HuH-7 (cell line): Measurements from ENCODE around the gene TOX3.

Source experiments
- DNase-seq: peaks from one replicate; pipeline ENCODE4 v3.0.0; 2011; ENCODE audit warnings: low spot score

Gene TOX3

DNA sequence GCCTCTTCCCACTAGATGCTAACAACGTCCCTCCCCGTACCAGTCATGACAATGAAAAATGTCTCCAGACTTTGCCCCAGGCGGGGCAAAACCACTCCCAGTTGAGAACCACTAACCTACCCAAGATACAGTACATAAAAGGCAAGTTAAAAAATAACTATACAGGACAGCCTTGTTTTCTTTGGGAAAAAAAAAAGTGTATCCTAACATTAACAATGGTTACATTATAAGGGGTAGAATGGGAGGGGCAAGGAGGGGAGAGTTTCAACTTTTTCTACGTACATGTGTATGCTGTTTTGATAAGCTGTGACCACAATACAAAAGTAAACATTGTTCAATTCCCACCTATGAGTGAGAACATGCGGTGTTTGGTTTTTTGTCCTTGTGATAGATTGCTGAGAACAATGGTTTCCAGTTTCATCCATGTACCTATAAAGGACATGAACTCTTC, 94.9 kb downstream of the TOX3 start:
- DNase-seq = peak; percentile 9

DNA sequence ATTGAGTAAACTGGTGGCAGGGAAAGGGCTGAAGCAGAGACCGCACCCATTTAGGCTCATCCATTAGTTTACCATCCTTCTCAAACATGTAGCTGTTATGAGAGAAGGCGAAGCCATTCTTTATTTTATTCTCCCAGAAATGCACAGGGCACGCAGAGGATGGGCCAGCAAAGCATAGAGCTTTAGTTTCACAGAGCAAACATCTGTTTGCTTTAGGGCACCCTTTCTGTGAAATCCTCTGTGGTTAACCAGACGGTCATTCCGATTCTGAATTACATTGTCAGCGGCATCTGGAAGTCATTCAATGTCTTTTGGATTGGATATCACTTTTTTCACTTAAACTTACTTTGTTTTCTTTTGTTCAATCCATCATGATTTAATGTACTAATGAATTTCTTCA, 96.0 kb downstream of the TOX3 start:
- no peak for DNase-seq

DNA sequence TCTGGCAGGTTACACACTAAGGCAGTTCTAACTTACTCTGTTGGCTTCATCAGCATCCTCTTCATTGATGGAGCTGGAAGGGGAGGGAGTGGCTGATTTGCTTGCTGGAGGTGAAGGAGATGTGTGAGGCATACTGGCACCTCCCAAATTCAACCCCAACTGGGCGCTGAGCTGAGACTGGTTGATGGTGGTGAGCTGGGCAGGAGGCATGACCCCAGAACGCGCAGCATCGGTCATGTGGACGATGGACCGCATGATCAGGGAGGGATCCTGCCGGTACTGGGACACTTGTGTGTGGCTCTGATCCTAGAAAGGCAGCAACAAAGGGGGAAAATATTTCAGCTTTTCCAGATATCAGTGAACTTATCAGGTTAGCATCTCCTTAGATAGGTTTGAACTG, 96.7 kb downstream of the TOX3 start:
- DNase-seq = no peak

DNA sequence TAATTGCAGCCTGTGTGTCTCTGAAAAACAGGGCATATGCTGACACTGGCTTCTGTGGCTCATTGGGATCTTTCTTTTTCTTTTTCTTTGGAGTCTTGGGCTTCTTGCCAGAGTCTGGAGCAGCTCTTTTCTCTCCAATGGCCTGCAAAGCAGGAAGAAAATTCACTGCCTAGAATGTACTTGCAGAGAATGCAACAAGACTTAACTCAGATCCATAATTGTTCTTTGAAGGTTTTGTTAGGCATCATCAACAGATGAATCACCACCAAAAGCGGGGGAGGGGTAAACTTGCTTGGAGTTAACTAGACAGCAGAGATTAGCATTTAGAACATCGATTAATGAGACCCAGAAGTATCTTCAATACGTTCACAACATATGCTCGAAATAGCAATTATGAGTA, 100.9 kb downstream of the TOX3 start:
- no peak for DNase-seq

DNA sequence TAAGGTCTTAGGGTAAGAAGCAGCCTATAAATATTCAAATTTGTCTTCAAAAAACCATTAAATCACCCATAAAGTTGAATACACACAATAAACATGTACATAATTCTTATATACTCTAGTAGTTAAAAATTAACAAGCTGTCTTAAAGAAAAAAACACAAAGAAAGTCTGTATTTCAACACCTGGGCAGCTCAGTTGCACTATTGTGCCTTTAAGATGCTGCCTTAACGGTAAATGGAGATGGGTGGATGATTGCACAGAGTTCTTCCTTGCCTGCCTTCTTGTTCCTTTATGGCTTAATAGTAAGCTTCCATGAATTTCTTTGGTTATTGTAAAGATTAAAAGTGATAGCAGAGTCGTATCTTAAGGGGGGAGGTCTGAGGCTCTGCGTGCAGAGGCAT, 105.1 kb downstream of the TOX3 start:
- no peak for DNase-seq

DNA sequence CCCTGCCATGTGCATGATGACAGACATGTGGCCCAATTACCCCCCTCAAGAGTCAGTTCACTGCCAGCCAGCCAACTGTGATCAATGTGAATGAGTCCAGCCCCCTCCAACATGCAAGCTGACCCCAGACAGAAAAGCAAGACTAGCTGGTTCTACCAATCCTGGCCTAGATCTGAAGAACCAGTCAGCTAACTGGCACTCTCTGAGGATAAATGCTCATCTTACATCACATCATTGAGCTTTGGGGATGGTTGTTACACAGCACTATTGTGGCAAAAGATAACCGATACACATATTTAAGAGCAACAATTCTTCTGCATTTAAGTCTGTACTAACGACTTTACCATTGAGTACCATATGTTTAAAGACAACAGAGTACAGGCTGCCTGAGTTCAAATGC, 106.7 kb downstream of the TOX3 start:
- DNase-seq = no peak

DNA sequence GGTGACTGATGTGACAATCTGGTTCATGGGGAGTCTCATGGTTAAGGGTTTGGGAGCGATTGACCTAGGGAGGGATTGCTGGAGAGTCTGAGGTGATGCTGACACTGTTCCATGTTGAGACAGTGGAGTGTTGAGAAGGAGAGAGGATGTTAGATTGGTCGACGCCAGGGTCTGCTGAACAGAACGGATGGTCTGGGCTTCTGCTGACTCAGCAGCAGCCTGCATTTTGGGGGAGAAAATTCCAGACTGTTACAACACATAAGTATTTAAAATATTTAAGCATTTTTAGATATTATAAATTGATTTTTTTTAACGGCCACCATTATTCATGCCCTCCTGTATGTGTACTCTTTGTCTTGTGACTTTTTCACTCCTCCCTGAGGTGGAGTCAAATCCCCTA, 107.2 kb downstream of the TOX3 start:
- DNase-seq = no peak

DNA sequence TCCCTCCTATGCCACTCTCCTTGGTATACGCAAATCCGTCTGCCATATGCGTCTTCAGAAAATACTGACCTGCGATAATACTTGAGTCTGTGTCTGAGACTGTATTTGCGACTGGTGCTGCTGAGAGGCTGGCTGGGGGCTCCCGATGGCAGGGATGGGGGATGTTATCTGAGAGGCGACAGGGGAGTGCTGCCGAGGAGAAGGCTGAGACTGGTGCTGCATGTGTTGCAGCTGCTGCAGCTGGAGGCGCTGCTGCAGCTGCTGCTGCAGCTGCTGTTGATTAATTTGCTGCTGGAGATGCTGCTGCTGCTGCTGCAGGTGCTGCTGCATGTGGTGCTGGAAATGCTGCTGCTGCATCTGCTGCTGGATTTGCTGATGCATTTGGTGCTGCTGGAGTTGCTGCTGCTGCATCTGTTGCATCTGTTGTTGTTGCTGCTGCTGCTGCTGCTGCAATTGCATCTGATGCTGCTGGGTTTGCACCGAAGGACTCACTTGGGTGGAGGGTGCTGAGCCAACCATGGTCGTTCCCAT, 107.7 kb downstream of the TOX3 start:
- DNase-seq = no peak

DNA sequence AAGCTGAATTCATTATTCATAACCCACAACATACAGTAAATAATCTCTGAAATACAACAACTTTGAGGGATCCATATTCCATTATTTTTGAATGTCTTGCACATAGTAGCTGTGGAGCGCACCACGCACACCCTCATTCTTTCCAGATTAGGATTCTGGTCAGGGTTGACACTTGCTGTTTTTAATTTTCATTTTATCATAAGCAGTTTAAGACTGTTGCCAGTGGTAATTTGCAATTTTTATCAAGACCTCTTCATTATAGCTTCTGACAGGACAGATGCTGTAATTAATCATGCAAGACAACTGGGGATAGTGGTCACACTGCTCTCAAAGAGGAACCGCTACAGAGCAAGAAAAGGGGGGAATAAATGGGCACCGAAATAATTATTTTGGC, 109.7 kb downstream of the TOX3 start:
- DNase-seq = no peak

DNA sequence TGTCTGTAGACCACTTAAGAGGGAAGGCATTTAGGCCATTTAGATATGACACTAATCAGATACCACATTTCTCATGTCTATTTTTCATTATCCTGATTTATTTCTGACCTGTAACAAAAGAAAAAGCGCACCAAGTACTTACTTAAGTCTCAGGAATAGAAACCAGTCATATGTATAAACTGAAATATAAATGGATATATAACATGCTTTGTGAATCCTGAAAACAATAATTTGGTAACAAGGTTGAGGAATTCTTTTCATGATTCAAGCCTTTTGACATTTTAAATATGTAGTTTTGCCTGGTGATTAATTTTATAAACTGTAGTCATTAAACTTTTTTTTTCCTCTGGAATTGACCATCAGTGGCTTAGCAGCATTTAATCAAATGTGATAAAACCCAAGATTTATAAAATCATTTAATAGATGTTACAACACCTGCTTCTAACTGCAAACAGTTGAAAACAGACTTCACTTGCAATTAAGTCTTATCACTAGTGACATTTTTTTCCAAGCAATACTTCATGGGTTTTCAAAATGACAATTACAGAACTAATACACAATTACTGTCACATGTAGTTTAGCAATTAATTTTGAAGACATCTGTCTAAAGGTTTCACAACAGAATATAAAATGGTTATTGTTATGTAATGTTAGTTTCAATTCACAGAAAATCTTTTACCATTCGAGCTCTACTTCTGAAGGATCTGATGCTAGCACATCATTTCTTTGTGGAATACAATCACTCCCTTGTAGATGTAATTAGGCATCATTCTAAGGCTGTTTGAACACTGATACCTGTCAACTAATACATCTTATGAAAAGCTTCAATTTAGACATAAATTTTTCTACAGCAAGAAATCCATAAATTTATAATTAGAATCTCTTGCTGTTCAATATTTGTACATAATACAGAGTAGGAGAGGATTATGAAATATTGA, 110.3 kb downstream of the TOX3 start:
- no peak for DNase-seq

DNA sequence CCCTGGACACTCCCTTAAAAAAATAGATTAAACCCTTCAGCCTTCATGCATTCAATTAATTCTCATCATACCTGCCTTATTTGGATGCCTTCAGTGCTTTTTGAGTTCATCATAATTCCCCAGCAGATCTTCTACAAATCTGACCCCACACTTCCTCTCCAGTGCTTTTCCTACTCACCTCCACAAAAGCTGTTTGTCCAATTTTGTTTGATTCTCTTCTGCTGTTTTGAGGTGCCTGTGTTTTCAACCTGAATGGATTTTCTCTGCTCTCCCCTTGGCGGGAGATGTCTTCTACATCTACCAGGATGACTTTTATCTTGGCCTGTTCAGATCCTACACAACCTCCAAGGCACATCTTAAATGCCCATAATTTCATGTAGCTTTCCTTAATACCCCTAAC, 112.7 kb downstream of the TOX3 start:
- DNase-seq = no peak

DNA sequence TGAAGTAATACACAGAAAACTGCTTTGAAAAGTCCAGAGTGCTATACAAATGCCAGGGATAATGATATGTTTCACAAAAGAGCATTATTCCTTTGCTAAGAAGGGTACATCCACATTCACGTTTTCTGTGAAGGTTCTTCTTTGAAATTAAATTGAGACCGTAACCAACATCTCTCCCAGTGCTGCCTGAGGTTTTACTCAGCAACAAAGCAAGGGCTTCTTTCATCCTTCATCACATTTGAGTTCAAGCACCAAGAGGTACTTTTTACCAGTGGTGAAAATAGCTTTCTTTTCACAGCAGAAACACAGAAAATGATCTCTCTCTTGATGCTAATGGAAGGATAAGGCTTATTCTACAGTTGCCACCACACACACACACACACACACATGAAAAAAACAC, 113.3 kb downstream of the TOX3 start:
- no peak for DNase-seq

DNA sequence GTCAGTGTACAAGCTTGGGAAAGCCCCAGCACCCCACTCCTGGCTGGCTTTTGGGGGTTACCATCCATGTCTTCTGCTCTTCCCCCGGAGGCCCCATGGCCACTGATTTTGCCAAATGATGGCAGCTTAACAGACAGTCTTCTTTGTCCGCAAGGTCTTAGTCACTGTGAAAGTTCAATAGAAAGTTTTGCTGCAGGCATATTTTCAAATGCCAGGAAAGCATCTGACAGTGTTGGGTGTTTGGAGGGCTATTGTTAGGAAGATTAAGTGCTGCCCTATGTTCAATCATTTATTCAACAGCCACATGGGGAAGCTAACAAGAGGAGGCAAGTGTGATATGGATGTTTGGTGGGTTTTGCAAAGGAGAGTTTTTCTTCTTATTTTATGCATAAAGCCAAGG, 122.4 kb downstream of the TOX3 start:
- DNase-seq = no peak

DNA sequence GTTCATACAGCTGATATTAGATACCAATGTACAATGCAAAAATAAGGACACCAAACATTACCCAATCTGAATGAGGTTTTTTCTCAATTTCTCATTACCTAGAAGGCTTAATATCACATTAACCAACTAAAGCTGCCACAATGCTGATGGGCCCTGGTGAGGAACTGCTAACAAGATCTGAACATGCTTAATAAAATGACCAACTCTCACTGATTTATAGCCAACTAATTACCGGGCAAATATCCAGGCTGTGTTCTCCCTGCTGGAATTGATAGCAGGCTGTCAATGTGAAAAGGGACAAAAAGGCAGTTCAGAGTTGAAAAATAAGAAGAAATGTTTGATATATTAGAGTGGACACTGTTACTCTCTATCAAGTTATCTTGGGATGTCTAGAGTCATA, 124.6 kb downstream of the TOX3 start:
- no peak for DNase-seq

DNA sequence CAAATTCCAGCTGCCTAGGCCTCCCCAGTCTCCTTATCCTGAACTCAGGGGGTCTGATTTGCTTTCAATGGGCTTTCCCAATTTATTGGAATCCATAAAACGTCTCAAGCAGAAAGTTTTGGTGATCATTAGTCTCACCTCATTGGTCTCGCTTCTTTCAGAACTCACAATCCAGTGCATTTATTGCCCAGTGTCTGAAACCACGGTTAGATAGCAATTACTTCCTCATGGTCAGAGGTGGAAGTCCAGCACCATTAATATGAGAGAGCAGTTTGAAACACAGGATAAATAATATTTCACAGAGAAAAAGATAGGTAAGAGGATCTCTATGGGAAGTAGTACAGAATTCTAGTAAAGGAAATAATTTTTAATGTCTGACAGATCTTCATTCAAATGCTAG, 128.7 kb downstream of the TOX3 start:
- no peak for DNase-seq

DNA sequence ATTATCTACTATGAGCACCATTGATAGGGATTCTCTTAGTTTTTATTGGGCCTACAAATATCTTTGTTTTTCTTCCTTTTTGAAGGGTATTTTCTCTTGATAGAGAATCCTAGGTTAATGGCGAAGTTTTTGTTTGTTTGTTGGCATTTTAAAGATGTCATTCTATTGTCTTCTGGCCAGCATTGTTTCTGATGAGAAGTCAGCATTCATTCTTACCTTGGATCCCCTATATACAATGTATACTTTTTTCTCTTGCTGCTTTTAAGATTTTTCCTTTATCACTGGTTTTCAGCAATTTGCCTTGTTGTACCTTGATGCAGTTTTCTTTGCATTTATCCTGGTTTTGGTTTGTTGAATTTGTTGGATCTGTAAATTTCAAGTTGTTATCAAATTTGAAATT, 130.1 kb downstream of the TOX3 start:
- DNase-seq = no peak

DNA sequence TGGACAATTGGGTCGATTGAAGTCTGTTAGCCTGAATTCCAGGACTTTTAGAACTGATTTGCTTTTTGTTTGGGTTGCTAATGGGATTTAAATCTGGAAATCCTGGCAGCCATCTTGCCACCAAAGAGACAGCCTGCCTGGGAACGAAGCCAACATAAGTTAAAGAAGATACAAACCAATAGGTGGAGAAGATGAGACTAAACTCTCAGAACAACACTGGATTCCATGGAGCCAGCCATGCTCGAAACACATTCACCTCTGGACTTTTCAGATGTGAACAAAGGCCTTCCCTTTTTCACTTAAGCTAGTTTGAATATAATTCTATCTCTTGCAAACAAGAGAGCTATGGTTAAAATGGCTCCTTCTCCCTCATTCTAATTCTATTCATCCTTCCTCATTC, 135.9 kb downstream of the TOX3 start:
- DNase-seq = no peak

DNA sequence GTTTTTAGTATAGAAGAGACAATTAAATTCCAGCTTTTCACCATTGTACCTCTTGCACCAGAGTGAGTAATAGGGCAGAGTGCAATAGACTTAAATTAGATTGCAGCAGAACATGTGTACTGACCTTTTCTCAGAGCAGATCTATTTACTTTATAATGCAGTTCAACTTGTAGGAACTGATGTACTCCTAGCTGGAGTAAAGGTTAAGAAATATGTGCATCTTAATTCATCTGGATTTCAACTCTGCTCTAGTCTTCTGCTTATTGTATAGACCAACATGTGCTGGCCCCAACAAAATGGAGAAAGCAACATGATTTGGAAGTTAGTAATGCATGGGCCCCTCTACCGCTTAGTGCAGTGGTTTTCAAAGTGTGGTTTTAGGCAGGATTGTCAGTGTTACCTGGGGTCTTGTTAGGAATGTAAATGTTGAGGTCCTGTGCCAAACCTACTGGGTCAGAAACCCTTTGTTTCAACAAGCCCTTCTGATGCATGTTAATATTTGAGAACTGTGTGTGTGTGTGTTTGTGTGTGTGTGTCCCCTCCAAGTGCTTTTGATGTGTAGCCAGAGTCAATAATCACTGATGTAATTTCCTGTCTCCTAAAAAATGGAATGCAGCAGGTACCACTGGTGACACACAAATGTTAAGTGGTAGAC, 138.6 kb downstream of the TOX3 start:
- no peak for DNase-seq

DNA sequence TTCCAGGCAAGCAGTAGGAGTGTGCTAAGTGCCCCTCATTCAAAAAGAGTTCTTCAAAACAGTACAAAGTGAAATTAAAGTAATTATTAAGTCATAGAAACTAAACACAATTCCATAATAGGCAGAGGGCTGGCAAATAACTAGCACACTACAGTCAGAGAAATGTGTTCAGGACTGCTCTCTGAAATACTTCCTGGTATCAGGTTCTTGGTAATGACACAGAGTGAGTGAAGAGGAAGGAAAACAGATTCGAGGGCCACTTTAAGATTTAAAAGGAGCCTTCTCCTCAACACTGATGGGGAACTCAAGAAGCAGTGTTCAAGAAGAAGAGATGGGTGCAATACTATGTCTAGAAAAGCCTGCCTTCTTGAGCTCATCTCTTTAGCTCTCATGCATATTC, 139.2 kb downstream of the TOX3 start:
- no peak for DNase-seq

DNA sequence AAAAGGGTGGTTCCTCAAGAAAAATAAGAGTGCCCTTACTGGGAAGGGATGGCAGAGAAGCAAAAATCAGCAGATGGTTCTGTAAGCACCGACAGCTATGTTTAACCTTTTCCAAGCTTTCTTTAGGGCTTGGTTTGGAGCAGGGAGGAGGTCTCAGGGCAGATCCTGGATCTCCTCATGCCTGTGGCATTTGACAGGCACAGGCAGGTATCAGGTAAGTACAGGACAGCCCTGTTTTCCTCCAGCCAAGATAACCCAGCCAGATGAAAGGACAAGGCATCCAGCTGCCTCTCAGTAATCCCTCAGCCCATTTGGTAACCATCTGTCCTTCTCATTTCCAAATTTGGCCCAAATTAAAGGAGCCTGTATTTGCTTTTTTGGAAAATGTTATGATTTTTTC, 141.5 kb downstream of the TOX3 start:
- no peak for DNase-seq

DNA sequence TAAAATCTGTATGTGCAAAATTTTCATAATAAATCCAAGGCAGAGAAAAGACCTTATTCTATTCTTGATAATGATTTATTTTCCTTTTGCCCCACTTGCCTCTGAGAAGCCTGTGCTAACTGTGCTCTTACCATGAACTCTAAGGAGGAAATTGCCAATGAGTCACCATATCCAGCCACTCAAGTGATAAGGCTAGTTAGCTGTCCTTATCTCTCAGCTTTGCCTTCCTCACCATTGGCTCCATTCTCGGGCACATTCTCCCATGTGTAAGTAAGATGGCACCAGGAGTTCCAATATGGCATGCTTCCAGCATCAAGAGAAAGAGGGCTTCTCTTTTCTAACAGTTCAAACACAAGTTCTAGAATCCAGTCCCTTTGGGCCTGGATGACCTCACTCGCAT, 142.4 kb downstream of the TOX3 start:
- DNase-seq = no peak

DNA sequence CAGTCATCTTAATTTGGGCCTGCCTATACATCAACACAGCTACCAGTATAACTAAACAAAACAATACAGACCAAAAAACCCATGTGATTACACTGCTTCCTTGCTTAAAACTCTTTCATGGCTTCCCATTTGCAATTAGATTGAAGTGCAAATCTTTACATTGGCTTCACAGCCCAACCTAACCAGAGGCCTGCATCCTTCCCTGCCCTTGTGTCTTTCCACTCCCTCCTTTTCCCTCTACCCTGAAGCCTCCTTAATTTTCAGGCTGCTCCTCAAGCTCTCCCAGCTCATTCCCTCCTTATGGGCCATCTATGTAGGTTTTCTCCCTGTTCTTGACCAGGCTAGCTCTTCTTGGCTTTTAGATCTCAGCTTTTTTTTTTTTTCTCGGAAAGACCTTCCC, 147.8 kb downstream of the TOX3 start:
- no peak for DNase-seq

DNA sequence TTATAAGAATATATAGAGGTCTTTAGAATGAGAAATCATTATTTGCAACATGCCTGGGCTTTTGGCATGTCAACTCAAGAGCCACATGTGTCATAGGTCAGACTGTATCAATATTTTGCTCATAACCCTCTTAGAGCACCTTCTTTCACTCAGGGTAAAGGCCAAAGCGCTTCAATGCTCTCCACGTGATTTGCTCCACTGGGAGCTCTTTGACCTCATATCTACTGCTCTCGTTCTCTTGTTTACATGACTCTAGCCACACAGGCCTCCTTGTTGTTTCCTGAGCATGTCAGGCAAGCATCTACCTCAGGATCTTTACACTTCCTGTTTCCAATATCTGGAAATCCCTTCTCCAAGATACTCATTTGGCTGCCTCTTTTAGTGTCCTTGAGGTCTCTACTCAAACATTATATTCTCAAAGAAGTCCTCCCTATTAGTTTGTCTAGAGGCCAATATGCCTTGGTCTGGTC, 148.4 kb downstream of the TOX3 start:
- DNase-seq = peak; percentile 25
